ENCODE data around the gene IL16.
"Not testable (repeated sequence)": the region's sequence is repeated elsewhere in the genome, so short reads cannot be mapped to it uniquely, and the experiment has no call there.

- TF ChIP-seq, protein P1, sequence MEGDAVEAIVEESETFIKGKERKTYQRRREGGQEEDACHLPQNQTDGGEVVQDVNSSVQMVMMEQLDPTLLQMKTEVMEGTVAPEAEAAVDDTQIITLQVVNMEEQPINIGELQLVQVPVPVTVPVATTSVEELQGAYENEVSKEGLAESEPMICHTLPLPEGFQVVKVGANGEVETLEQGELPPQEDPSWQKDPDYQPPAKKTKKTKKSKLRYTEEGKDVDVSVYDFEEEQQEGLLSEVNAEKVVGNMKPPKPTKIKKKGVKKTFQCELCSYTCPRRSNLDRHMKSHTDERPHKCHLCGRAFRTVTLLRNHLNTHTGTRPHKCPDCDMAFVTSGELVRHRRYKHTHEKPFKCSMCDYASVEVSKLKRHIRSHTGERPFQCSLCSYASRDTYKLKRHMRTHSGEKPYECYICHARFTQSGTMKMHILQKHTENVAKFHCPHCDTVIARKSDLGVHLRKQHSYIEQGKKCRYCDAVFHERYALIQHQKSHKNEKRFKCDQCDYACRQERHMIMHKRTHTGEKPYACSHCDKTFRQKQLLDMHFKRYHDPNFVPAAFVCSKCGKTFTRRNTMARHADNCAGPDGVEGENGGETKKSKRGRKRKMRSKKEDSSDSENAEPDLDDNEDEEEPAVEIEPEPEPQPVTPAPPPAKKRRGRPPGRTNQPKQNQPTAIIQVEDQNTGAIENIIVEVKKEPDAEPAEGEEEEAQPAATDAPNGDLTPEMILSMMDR (IDR thresholded peaks at IDR 0.05), result not testable (repeated sequence)
- TF ChIP-seq ZFX (IDR thresholded peaks at IDR 0.05; ENCODE audit: borderline replicate concordance), result not testable (repeated sequence)
Measured at GRCh38 chr15:81348691-81349090, 152.0 kb downstream of the IL16 start.

Measured in 22Rv1 (cell line).